Peyer's patch (tissue), 4 donors: Measurements from ENCODE around the gene SMIM38. TPM values are rescaled to one million over a fixed set of nuclear protein-coding genes. Genes with fewer than 3 reads are reported as not detected.
"Not testable (repeated sequence)": the region's sequence is repeated elsewhere in the genome, so short reads cannot be mapped to it uniquely, and the experiment has no call there.

ENCODE experiments used
- DNase-seq, 3 donors: peaks; one replicate each; pipeline ENCODE4 v3.0.0-alpha.2; 2017 to 2019
- H3K27ac ChIP-seq, 4 donors: fragments of 200-600 bp; sonication (generic); one replicate each; pipeline ENCODE4 v1.5.1; 2016 to 2019
- H3K27me3 ChIP-seq, 2 donors: fragments of 200-600 bp; sonication (generic); one replicate each; pipeline ENCODE4 v1.5.1; 2019
- H3K36me3 ChIP-seq, 3 donors: fragments of 200-600 bp; sonication (generic); one replicate each; pipeline ENCODE4 v1.5.1; 2016 to 2019
- H3K4me1 ChIP-seq, 4 donors: fragments of 200-600 bp; sonication (generic); one replicate each; pipeline ENCODE4 v1.5.1; 2016 to 2019
- H3K4me3 ChIP-seq, 4 donors: fragments of 200-600 bp; sonication (generic); 1 replicate in 3 of 4; 2 replicates in 1 of 4; pipeline ENCODE4 v1.5.1; 2016 to 2019; ENCODE audit warnings: mild to moderate bottlenecking in 1 of 4
- H3K9me3 ChIP-seq, 4 donors: fragments of 200-600 bp; sonication (generic); one replicate each; pipeline ENCODE4 v1.5.1; 2016 to 2019; ENCODE audit warnings: mild to moderate bottlenecking in 1 of 4
- POLR2A ChIP-seq, 2 donors: fragments of 450-650 bp; IDR thresholded peaks; one replicate each; pipeline ENCODE4 v1.5.1; 2017; ENCODE audit warnings: antibody characterized with exemption in 2 of 2, mild to moderate bottlenecking in 2 of 2, moderate library complexity in 2 of 2
- total RNA-seq, 4 donors: library from RNA; depleted of rRNA; stranded (reverse); fragments of >200 nt; gene quantifications; one replicate each; pipeline ENCODE4 v1.1.0, GENCODE V29; 2016
- TF ChIP-seq, protein P1 (sequence below), 6 experiments: fragments of 450-650 bp in 4 of 6; fragments of 200-600 bp in 2 of 6; sonication (generic) in 1 of 6; IDR thresholded peaks; one replicate each; pipeline ENCODE4 v1.5.1; 2017 to 2019; ENCODE audit warnings: antibody characterized with exemption in 6 of 6, mild to moderate bottlenecking in 3 of 6, moderate library complexity in 1 of 6

SMIM38 gene
- total RNA-seq, 4 donors from 2014 or later: 0.95 to 2.8 TPM; not detected in 2

DNA sequence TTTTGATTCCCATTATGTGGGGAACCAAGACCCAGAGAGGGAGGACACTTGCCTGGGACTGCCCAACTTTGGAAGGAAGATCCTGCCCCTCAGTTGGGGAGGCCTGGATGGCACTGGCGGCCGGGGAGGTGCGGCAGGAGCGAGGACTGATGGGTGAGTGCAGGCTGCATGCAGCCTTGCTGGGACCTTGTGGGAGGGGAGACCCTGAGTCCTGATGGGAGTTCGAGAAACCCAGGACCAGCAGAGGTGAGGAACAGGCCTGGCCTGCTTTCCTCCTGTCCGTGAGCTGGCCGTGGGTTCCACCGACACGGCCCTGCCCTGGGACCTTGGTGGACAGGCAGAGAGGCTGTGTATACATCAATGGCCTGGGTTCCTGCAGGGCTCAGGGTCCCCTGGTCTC is 19.3 kb upstream of the SMIM38 start:
- no peaks in the 10 kb centered on the region for H3K27me3 ChIP-seq
- no peaks in the 10 kb centered on the region for H3K4me1 ChIP-seq
- no peaks in the 10 kb centered on the region for H3K36me3 ChIP-seq
- H3K27ac ChIP-seq: no peak overlapping the region
- peak in 2 of 3 donors; percentile 18 to 28 for DNase-seq
- TF ChIP-seq, protein P1, sequence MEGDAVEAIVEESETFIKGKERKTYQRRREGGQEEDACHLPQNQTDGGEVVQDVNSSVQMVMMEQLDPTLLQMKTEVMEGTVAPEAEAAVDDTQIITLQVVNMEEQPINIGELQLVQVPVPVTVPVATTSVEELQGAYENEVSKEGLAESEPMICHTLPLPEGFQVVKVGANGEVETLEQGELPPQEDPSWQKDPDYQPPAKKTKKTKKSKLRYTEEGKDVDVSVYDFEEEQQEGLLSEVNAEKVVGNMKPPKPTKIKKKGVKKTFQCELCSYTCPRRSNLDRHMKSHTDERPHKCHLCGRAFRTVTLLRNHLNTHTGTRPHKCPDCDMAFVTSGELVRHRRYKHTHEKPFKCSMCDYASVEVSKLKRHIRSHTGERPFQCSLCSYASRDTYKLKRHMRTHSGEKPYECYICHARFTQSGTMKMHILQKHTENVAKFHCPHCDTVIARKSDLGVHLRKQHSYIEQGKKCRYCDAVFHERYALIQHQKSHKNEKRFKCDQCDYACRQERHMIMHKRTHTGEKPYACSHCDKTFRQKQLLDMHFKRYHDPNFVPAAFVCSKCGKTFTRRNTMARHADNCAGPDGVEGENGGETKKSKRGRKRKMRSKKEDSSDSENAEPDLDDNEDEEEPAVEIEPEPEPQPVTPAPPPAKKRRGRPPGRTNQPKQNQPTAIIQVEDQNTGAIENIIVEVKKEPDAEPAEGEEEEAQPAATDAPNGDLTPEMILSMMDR (IDR thresholded peaks at IDR 0.05): no peak
- TF ChIP-seq POLR2A (IDR thresholded peaks at IDR 0.05): no peak
- no peaks in the 10 kb centered on the region for H3K9me3 ChIP-seq
- no peak overlapping the region for H3K4me3 ChIP-seq

DNA sequence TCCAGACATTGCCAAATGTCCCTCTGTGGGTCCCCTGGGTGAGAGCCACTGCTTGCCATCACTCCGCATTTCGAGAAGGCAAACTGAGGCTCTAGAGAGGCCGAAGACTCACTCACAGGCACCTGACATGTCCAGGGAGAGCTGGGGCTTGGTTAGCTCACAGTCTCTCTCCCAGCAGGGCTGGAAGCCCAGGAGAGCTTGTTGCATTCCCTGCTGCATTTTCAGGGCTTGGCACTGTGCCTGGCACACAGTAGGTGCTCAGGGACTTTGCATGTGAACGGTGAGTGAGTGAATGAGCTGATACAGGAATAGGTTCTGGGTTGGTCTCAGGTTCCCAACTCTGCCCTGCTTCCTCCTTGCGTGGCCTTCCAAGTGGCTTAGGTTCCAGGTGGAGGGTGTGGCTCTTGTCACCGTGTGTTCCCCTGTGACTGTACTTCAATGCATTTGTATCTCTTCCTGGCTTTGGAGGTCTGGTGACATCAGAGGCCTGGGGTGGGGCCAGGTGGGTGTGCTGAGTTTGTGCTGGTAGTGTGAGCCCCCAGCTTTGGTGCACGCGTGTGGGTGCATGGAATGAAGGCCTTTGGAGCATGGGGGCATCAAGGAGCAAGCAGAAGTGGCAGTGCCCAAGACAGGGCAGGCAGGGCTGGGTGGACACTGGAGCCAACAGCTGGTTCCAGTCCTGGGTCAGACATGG is 18.4 kb upstream of the SMIM38 start:
- TF ChIP-seq, protein P1 (IDR thresholded peaks at IDR 0.05): no peak
- no peak for TF ChIP-seq POLR2A (IDR thresholded peaks at IDR 0.05)

DNA sequence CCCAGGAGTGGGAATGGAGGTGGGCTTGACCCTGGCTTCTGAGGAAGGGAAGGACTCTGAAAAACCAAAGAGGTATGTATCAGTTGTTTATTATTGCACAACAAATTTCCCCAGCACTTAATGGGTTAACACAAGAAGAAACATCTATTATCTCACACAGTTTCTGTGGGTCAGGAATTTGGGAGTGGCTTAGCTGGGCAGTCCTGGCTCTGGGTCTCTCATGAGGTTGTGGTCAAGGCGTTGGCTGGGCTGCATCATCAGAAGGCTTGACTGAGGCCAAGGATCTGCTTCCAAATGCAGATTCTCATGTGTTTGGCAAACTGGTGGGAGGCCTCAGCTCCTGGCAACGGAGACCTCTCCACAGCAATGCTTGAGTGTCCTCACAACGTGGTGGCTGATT is 17.5 kb upstream of the SMIM38 start:
- TF ChIP-seq POLR2A (IDR thresholded peaks at IDR 0.05): no peak
- TF ChIP-seq, protein P1 (IDR thresholded peaks at IDR 0.05): no peak
- no peaks in the 10 kb centered on the region for H3K4me1 ChIP-seq
- DNase-seq: no peak
- no peaks in the 10 kb centered on the region for H3K27me3 ChIP-seq
- H3K9me3 ChIP-seq: no peaks in the 10 kb centered on the region
- no peak overlapping the region for H3K27ac ChIP-seq
- H3K4me3 ChIP-seq: no peak overlapping the region
- no peaks in the 10 kb centered on the region for H3K36me3 ChIP-seq

More for the DNA sequence above, 18.4 kb upstream of the SMIM38 start:
- Histone ChIP-seq H3K27me3 (no peaks in the 10 kb centered on the region), H3K4me1 (no peaks in the 10 kb centered on the region), H3K4me3 (no peak overlapping the region), H3K36me3 (no peaks in the 10 kb centered on the region), H3K27ac (no peak overlapping the region), H3K9me3 (no peaks in the 10 kb centered on the region)
- peak in 1 of 3 donors; percentile 20 for DNase-seq

DNA sequence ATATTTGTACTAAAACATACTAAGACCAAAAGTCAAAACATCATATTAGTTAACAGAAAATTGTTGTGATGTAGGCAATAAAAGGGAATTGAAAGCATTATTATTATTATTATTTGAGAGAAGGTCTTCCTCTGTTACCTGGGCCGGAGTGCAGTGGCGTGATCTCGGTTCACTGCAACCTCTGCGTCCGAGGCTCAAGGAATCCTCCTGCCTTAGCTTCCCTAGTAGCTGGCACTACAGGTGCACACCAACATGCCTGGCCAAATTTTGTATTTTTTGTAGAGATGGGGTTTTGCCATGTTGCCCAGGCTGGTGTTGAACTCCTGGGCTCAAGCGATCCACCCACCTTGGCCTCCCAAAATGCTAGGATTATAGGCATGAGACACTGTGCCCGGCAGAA is 15.6 kb upstream of the SMIM38 start:
- H3K27ac ChIP-seq, DNase-seq, H3K36me3 ChIP-seq, H3K4me1 ChIP-seq, H3K9me3 ChIP-seq, H3K27me3 ChIP-seq, H3K4me3 ChIP-seq: not testable (repeated sequence)

DNA sequence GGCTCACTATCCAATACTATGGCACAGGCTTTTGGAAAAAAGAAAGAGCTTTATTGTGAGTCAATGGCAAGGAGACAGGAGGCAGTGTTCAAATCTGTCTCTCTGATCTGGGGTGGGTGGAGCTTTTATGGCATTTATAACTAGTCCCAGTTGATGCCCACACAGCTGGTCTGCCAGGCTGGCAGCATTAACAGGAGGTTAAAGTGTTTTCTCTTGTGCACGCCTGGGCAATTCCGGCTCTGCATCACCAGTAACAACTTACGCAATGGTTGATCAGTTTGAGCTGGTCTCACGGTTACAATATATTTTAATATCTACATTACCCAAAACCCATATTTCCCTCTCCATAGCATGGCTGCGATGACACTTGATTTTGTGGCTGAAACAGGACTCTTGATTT is 15.1 kb upstream of the SMIM38 start:
- Histone ChIP-seq H3K27ac (no peak overlapping the region), H3K27me3 (no peaks in the 10 kb centered on the region), H3K36me3 (no peaks in the 10 kb centered on the region), H3K4me1 (no peaks in the 10 kb centered on the region), H3K4me3 (no peak overlapping the region), H3K9me3 (peaks cover 0 to 2% (median 0%) of the 10 kb centered on the region in 4 donors)
- no peak for DNase-seq
- TF ChIP-seq, protein P1 (IDR thresholded peaks at IDR 0.05): no peak
- TF ChIP-seq POLR2A (IDR thresholded peaks at IDR 0.05): no peak

DNA sequence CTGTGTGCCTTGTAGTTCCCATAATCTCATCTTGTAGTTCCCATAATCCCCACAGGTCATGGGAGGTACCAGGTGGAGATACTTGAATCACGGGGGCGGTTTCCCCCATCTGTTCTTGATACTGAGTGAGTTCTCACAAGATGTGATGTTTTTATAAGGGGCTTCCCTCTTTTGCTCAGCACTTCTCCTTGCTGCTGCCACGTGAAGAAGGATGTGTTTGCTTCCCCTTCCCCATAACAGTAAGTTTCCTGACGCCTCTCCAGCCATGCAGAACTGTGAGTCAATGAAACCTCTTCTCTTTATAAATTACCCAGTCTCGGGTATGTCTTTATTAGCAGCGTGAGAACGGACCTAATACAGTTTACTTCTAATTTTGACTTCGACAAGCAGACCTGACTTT is 14.0 kb upstream of the SMIM38 start:
- TF ChIP-seq, protein P1 (IDR thresholded peaks at IDR 0.05): no peak
- TF ChIP-seq POLR2A (IDR thresholded peaks at IDR 0.05): no peak
- Histone ChIP-seq H3K9me3 (peaks cover 0 to 5% (median 0%) of the 10 kb centered on the region in 4 donors), H3K36me3 (no peaks in the 10 kb centered on the region), H3K27ac (no peak overlapping the region), H3K4me3 (no peak overlapping the region), H3K4me1 (no peaks in the 10 kb centered on the region), H3K27me3 (no peaks in the 10 kb centered on the region)
- no peak for DNase-seq
